Measurements from ENCODE around the gene PIP4K2C. TPM values are rescaled to one million over a fixed set of nuclear protein-coding genes. Genes with fewer than 3 reads are reported as not detected.

PIP4K2C gene
- total and polyA plus RNA-seq, 12 donors, result 5.8 to 17.2 (median 14.1) TPM

DNA sequence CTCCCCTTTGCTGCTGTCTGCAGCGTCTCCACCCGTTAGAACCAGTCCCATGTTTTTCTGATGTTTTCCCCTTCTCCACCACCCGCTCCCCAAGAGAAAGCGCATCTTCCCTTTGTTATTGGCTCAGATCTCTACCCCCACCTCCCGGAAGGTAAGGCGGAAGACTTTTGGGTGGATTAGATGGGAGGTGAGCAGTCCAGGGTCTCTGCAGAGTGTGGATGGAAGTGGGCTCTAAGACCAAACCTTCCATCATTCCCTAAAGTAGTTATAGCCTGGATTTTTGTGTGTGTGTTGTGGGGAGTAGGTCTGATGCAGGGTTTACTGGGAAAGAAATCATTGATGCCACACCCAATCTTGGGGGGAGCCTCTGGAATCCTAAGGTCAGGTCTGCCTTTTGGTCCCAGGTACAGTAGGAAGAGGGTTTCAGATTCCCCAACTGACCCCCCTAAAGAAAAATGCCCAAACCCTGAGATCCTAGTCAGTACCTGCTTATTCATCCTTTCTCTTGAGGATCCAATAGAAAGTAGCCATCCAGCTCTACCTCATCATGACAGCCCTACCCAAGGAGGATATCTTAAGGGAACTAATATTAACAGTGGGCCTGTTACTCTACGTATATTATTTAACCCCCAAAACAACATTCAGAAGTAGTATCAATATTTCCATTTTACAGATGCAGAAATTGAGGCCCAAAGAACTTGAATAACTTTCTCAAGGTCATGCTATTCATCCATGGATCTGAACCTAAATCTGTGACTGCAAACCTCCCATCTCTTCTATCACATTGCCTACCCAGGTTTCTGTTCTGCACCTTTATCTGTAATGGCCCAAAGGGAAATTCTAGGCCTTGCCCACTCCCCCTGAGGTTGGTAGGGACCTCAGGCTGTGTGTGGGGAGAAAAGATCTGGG is 40.1 kb upstream of the PIP4K2C start:
- WGBS, 2 donors, result 55 to 63% methylated on average over 7 of the region's 7 CpGs
- TF ChIP-seq, protein P1, sequence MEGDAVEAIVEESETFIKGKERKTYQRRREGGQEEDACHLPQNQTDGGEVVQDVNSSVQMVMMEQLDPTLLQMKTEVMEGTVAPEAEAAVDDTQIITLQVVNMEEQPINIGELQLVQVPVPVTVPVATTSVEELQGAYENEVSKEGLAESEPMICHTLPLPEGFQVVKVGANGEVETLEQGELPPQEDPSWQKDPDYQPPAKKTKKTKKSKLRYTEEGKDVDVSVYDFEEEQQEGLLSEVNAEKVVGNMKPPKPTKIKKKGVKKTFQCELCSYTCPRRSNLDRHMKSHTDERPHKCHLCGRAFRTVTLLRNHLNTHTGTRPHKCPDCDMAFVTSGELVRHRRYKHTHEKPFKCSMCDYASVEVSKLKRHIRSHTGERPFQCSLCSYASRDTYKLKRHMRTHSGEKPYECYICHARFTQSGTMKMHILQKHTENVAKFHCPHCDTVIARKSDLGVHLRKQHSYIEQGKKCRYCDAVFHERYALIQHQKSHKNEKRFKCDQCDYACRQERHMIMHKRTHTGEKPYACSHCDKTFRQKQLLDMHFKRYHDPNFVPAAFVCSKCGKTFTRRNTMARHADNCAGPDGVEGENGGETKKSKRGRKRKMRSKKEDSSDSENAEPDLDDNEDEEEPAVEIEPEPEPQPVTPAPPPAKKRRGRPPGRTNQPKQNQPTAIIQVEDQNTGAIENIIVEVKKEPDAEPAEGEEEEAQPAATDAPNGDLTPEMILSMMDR (IDR thresholded peaks at IDR 0.05), result no peak
- DNase-seq, result no peak
- ATAC-seq, result no peak
- Histone ChIP-seq H3K9me3 (no peaks in the 10 kb centered on the region), H3K27me3 (peaks cover 0 to 55% (median 47%) of the 10 kb centered on the region in 7 donors), H3K27ac (no peak overlapping the region), H3K36me3 (no peaks in the 10 kb centered on the region), H3K4me1 (peaks cover 8 to 20% (median 12%) of the 10 kb centered on the region in 9 donors), H3K4me3 (no peak overlapping the region)
- intact Hi-C loops (cut with DNase I), result no loop called here

DNA sequence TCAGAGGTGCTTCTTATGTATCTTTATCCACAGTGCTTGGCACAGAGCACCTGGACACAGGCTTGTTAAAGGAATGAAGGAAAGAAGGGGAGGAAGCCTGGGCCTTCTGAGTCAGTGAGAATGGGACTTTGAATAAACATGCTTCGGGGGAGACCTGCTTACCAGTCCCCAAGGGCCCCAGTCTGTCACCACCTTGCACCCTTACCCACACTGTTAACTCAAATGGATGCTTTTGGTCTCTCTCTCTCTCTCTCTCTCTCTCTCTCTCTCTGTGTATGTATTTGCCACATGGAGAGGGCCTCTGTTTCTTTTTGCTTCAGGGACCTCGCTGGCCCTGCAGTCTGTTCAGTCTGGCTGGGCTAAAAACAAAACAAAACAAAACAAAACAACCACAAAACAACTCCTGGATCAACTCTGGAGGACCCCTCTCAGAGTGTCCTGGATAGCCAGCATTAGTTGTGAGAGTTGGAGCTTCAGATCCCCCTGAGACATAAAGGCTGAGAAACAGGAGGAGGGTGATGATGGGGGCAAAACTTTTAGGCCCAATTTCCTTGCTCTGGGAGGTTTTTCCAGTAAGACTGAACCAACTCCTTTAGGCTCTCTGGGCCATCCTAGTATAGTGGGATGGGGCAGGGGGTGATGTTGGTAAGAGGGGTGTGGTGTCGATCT is 39.2 kb upstream of the PIP4K2C start:
- DNase-seq, result no peak
- H3K4me1 ChIP-seq, result peaks cover 4 to 14% (median 7%) of the 10 kb centered on the region in 9 donors
- no peak for ATAC-seq
- H3K4me3 ChIP-seq, result no peak overlapping the region
- peaks cover 0 to 55% (median 47%) of the 10 kb centered on the region in 7 donors for H3K27me3 ChIP-seq
- H3K36me3 ChIP-seq, result no peaks in the 10 kb centered on the region
- H3K27ac ChIP-seq, result no peak overlapping the region
- TF ChIP-seq, protein P1 (IDR thresholded peaks at IDR 0.05), result no peak
- intact Hi-C loops (cut with DNase I), result no loop called here
- WGBS, 2 donors, result 77% methylated on average over 3 of the region's 3 CpGs
- no peaks in the 10 kb centered on the region for H3K9me3 ChIP-seq

DNA sequence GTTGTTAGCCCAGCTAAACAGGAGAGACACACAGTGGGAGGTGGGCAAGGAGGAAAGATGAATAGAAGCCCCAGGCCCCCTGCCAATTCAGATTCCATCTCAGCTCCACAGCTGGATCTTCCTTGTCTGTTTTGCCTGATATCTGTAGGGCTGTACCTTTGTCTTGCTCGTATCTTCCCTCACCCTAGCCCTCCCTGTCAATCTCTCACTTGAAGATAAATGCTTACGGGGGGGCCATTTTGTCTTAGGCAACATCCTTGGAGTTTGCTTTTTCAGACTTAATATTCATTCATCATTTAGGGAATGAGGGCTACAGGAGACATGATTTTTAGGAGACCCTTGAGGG is 38.7 kb upstream of the PIP4K2C start:
- TF ChIP-seq, protein P1 (IDR thresholded peaks at IDR 0.05), result no peak
- H3K36me3 ChIP-seq, result no peaks in the 10 kb centered on the region
- 61 to 81% methylated on average over 2 of the region's 2 CpGs for WGBS, 2 donors
- H3K9me3 ChIP-seq, result no peaks in the 10 kb centered on the region
- H3K27ac ChIP-seq, result no peak overlapping the region
- no peak for DNase-seq
- no peak overlapping the region for H3K4me3 ChIP-seq
- intact Hi-C loops (cut with DNase I), result no loop called here
- H3K4me1 ChIP-seq, result peaks cover 4 to 13% (median 7%) of the 10 kb centered on the region in 9 donors
- no peak for ATAC-seq
- peaks cover 0 to 55% (median 47%) of the 10 kb centered on the region in 7 donors for H3K27me3 ChIP-seq

DNA sequence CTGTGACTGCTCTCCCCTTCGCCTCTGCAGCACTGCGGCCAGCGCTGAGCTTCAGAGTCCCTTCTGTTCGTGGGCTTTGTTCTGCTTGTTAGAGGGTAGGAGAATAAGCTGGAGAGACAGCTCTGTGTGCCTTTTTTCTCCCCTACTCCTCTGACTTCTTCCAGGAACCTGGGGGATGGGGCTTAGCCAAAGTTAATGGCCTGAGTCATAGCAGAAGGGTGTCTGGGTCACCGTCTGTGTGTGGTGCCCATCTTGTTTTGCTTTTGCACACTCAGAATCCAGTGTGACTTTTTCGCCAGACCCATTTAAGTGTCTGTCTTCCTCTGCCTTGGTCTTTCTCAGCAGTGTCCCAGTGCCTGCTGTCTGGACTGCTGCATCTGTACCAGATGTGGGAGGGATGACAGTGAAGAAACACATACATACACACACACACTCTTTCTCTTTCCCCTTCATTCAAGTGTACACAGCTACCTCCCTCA is 38.1 kb upstream of the PIP4K2C start:
- Histone ChIP-seq H3K27ac (no peak overlapping the region), H3K4me1 (peaks cover 4 to 9% (median 6%) of the 10 kb centered on the region in 9 donors), H3K4me3 (no peak overlapping the region), H3K36me3 (no peaks in the 10 kb centered on the region), H3K9me3 (no peaks in the 10 kb centered on the region), H3K27me3 (peaks cover 0 to 51% (median 47%) of the 10 kb centered on the region in 7 donors)
- ATAC-seq, result no peak
- intact Hi-C loops (cut with DNase I), result no loop called here
- TF ChIP-seq, protein P1 (IDR thresholded peaks at IDR 0.05), result no peak
- no peak for DNase-seq
- 50 to 52% methylated on average over 6 of the region's 6 CpGs for WGBS, 2 donors

All from heart right ventricle (tissue), 16 donors.